IgD-negative memory B cell (primary cell): Measurements from ENCODE around the gene ZNF580. TPM values are rescaled to one million over a fixed set of nuclear protein-coding genes. Genes with fewer than 3 reads are reported as not detected.
A peak's percentile ranks its signal among the peaks of the same experiment; 100 is the strongest.

Source experiments
- H3K27ac Mint-ChIP-seq, 3 donors: one replicate each; pipeline ENCODE4 v1.8.0; 2020 to 2022; ENCODE audit warnings: mild to moderate bottlenecking in 3 of 3, mixed read lengths in 3 of 3, moderate library complexity in 1 of 3
- H3K27me3 Mint-ChIP-seq: one replicate; pipeline ENCODE4 v1.8.0; 2021; ENCODE audit warnings: mixed read lengths
- H3K36me3 Mint-ChIP-seq: one replicate; pipeline ENCODE4 v1.8.0; 2020; ENCODE audit warnings: mild to moderate bottlenecking, mixed read lengths
- H3K4me1 Mint-ChIP-seq, 3 donors: one replicate each; pipeline ENCODE4 v1.8.0; 2020 to 2022; ENCODE audit warnings: mixed read lengths in 3 of 3, mild to moderate bottlenecking in 1 of 3
- H3K4me3 Mint-ChIP-seq, 4 donors: one replicate each; pipeline ENCODE4 v1.8.0; 2020 to 2022; ENCODE audit warnings: mild to moderate bottlenecking in 4 of 4, mixed read lengths in 4 of 4, moderate library complexity in 3 of 4
- H3K9me3 Mint-ChIP-seq, 3 donors: one replicate each; pipeline ENCODE4 v1.8.0; 2020 to 2021; ENCODE audit warnings: mixed read lengths in 3 of 3, mild to moderate bottlenecking in 1 of 3
- polyA plus RNA-seq: library from polyadenylated mRNA; unstranded; fragments of 300-500 nt; fragmentation: Illumina TruSeq; gene quantifications from one replicate; pipeline ENCODE4 v1.2.3, GENCODE V29; 2021

The ZNF580 gene
- polyA plus RNA-seq, 1 donor from 2014 or later, result 38.4 TPM

GRCh38 chr19:55663846-55664536 is 23.2 kb downstream of the ZNF580 start:
- Mint-ChIP-seq H3K27ac (peak overlapping the region in 2 of 3 donors; percentile 23 to 37), H3K4me1 (peaks cover 7 to 15% (median 11%) of the 10 kb centered on the region in 3 donors), H3K27me3 (no peaks in the 10 kb centered on the region), H3K9me3 (no peaks in the 10 kb centered on the region), H3K36me3 (peaks cover 2% of the 10 kb centered on the region), H3K4me3 (no peak overlapping the region)

GRCh38 chr19:55666343-55667005 is 25.7 kb downstream of the ZNF580 start:
- peaks cover 6 to 12% (median 11%) of the 10 kb centered on the region in 3 donors for H3K4me1 Mint-ChIP-seq

GRCh38 chr19:55667006-55667381 is 26.2 kb downstream of the ZNF580 start:
- Mint-ChIP-seq H3K4me1 (peaks cover 6 to 13% (median 10%) of the 10 kb centered on the region in 3 donors), H3K36me3 (peaks cover 2% of the 10 kb centered on the region), H3K27me3 (no peaks in the 10 kb centered on the region), H3K9me3 (no peaks in the 10 kb centered on the region), H3K4me3 (no peak overlapping the region), H3K27ac (peak overlapping the region in 1 of 3 donors; percentile 71)

More at GRCh38 chr19:55666343-55667005, 25.7 kb downstream of the ZNF580 start:
- H3K9me3 Mint-ChIP-seq, result no peaks in the 10 kb centered on the region
- H3K4me3 Mint-ChIP-seq, result no peak overlapping the region
- H3K36me3 Mint-ChIP-seq, result peaks cover 2% of the 10 kb centered on the region
- no peaks in the 10 kb centered on the region for H3K27me3 Mint-ChIP-seq
- H3K27ac Mint-ChIP-seq, result peak overlapping the region in 1 of 3 donors; percentile 71

- H3K4me1 Mint-ChIP-seq, result peaks cover 10 to 16% (median 13%) of the 10 kb centered on the region in 3 donors
- no peak overlapping the region for H3K4me3 Mint-ChIP-seq
These were observed 26.7 kb downstream of the ZNF580 start for GRCh38 chr19:55667511-55667910.

GRCh38 chr19:55667958-55668357 is 27.2 kb downstream of the ZNF580 start:
- no peak overlapping the region for H3K4me3 Mint-ChIP-seq
- H3K27ac Mint-ChIP-seq, result peak overlapping the region in 2 of 3 donors; percentile 25 to 76
- H3K36me3 Mint-ChIP-seq, result no peaks in the 10 kb centered on the region
- H3K9me3 Mint-ChIP-seq, result no peaks in the 10 kb centered on the region
- peaks cover 6 to 13% (median 10%) of the 10 kb centered on the region in 3 donors for H3K4me1 Mint-ChIP-seq
- no peaks in the 10 kb centered on the region for H3K27me3 Mint-ChIP-seq

More at GRCh38 chr19:55667511-55667910, 26.7 kb downstream of the ZNF580 start:
- Mint-ChIP-seq H3K36me3 (peaks cover 2% of the 10 kb centered on the region), H3K27ac (peak overlapping the region in 1 of 3 donors; percentile 71), H3K27me3 (no peaks in the 10 kb centered on the region), H3K9me3 (no peaks in the 10 kb centered on the region)

GRCh38 chr19:55668603-55669348 is 28.0 kb downstream of the ZNF580 start:
- peaks cover 4 to 13% (median 10%) of the 10 kb centered on the region in 3 donors for H3K4me1 Mint-ChIP-seq
- no peaks in the 10 kb centered on the region for H3K27me3 Mint-ChIP-seq
- no peaks in the 10 kb centered on the region for H3K36me3 Mint-ChIP-seq
- H3K27ac Mint-ChIP-seq, result peak overlapping the region in 1 of 3 donors; percentile 65
- no peaks in the 10 kb centered on the region for H3K9me3 Mint-ChIP-seq
- no peak overlapping the region for H3K4me3 Mint-ChIP-seq

- Mint-ChIP-seq H3K27ac (peak overlapping the region in 1 of 3 donors; percentile 65), H3K27me3 (no peaks in the 10 kb centered on the region), H3K4me3 (peak overlapping the region in 1 of 4 donors; percentile 57), H3K9me3 (no peaks in the 10 kb centered on the region), H3K4me1 (peaks cover 4 to 15% (median 10%) of the 10 kb centered on the region in 3 donors), H3K36me3 (no peaks in the 10 kb centered on the region)
These were observed 28.8 kb downstream of the ZNF580 start for GRCh38 chr19:55669418-55670279.

- Mint-ChIP-seq H3K27me3 (no peaks in the 10 kb centered on the region), H3K36me3 (no peaks in the 10 kb centered on the region), H3K4me3 (peak overlapping the region in 2 of 4 donors; percentile 57 to 69), H3K27ac (peak overlapping the region in 2 of 3 donors; percentile 18 to 82), H3K9me3 (no peaks in the 10 kb centered on the region), H3K4me1 (peaks cover 6 to 15% (median 10%) of the 10 kb centered on the region in 3 donors)
These were observed 29.7 kb downstream of the ZNF580 start for GRCh38 chr19:55670280-55671053.

- no peaks in the 10 kb centered on the region for H3K27me3 Mint-ChIP-seq
- peaks cover 8 to 17% (median 12%) of the 10 kb centered on the region in 3 donors for H3K4me1 Mint-ChIP-seq
- peak overlapping the region in 2 of 4 donors; percentile 33 to 44 for H3K4me3 Mint-ChIP-seq
- no peaks in the 10 kb centered on the region for H3K9me3 Mint-ChIP-seq
- H3K36me3 Mint-ChIP-seq, result no peaks in the 10 kb centered on the region
- peak overlapping the region in 2 of 3 donors; percentile 18 to 82 for H3K27ac Mint-ChIP-seq
These were observed 30.2 kb downstream of the ZNF580 start for GRCh38 chr19:55671054-55671378.

- peaks cover 20 to 30% (median 26%) of the 10 kb centered on the region in 3 donors for H3K4me1 Mint-ChIP-seq
- peak overlapping the region; percentile 17 to 91 (median 62) for H3K27ac Mint-ChIP-seq
- peak overlapping the region in 2 of 4 donors; percentile 58 to 79 for H3K4me3 Mint-ChIP-seq
- no peaks in the 10 kb centered on the region for H3K27me3 Mint-ChIP-seq
- peaks cover 2% of the 10 kb centered on the region for H3K36me3 Mint-ChIP-seq
- H3K9me3 Mint-ChIP-seq, result no peaks in the 10 kb centered on the region
These were observed 31.6 kb downstream of the ZNF580 start for GRCh38 chr19:55672418-55672817.

GRCh38 chr19:55673465-55673864 is 32.7 kb downstream of the ZNF580 start:
- Mint-ChIP-seq H3K9me3 (no peaks in the 10 kb centered on the region), H3K27ac (peak overlapping the region; percentile 87 to 91 (median 90)), H3K4me1 (peaks cover 30 to 40% (median 36%) of the 10 kb centered on the region in 3 donors), H3K4me3 (peak overlapping the region in 3 of 4 donors; percentile 33 to 80 (median 55)), H3K36me3 (peaks cover 2% of the 10 kb centered on the region), H3K27me3 (no peaks in the 10 kb centered on the region)

GRCh38 chr19:55673889-55674288 is 33.1 kb downstream of the ZNF580 start:
- Mint-ChIP-seq H3K4me1 (peaks cover 35 to 44% (median 40%) of the 10 kb centered on the region in 3 donors), H3K27me3 (no peaks in the 10 kb centered on the region), H3K36me3 (peaks cover 2% of the 10 kb centered on the region), H3K27ac (peak overlapping the region; percentile 87 to 91 (median 90)), H3K4me3 (peak overlapping the region in 3 of 4 donors; percentile 33 to 80 (median 55)), H3K9me3 (no peaks in the 10 kb centered on the region)

GRCh38 chr19:55674459-55674840 is 33.6 kb downstream of the ZNF580 start:
- Mint-ChIP-seq H3K4me3 (peak overlapping the region; percentile 41 to 91 (median 65)), H3K36me3 (peaks cover 3% of the 10 kb centered on the region), H3K9me3 (no peaks in the 10 kb centered on the region), H3K27me3 (peaks cover under 1% of the 10 kb centered on the region), H3K4me1 (peaks cover 35 to 49% (median 45%) of the 10 kb centered on the region in 3 donors), H3K27ac (peak overlapping the region; percentile 90 to 98 (median 96))
